Activated CD4-positive, alpha-beta memory T cell treated with anti-CD3 and anti-CD28 coated beads, Interleukin-2, amount 10 ng/mL, durations not matched to agents 7 days and 5 days (primary cell): ENCODE data around the gene C13orf46. TPM values are rescaled to one million over a fixed set of nuclear protein-coding genes. Genes with fewer than 3 reads are reported as not detected.

ENCODE experiments used
- CTCF ChIA-PET: fragments of 350-600 bp; sonication (Branson Sonifier 250); formaldehyde crosslinking; loops from one replicate; lab custom pipeline; 2021; ENCODE audit warnings: antibody characterized with exemption, inconsistent platforms; lab: Charles Lee
- POLR2A ChIA-PET: fragments of 350-600 bp; sonication (Branson Sonifier 250); formaldehyde crosslinking; loops from one replicate; lab custom pipeline; 2021; ENCODE audit warnings: antibody characterized with exemption; lab: Charles Lee
- DNase-seq: peaks from one replicate; pipeline ENCODE4 v3.0.0-alpha.2; 2020
- H3K27ac Mint-ChIP-seq: one replicate; pipeline ENCODE4 v1.8.0; 2021; ENCODE audit warnings: mild to moderate bottlenecking, mixed read lengths
- H3K27me3 Mint-ChIP-seq: one replicate; pipeline ENCODE4 v1.8.0; 2021; ENCODE audit warnings: mixed read lengths
- H3K36me3 Mint-ChIP-seq: one replicate; pipeline ENCODE4 v1.8.0; 2021; ENCODE audit warnings: low read depth, mixed read lengths
- H3K4me1 Mint-ChIP-seq: one replicate; pipeline ENCODE4 v1.8.0; 2021; ENCODE audit warnings: mixed read lengths
- H3K4me3 Mint-ChIP-seq: one replicate; pipeline ENCODE4 v1.8.0; 2021; ENCODE audit warnings: mild to moderate bottlenecking, mixed read lengths
- H3K9me3 Mint-ChIP-seq: one replicate; pipeline ENCODE4 v1.8.0; 2021; ENCODE audit warnings: mixed read lengths
- total RNA-seq, 2 experiments: library from RNA; stranded (reverse); gene quantifications; one replicate each; pipeline ENCODE4 v1.2.3, GENCODE V29; 2021

C13orf46 gene
- total RNA-seq, 2 experiments from 2014 or later: 2.5 to 2.9 TPM

DNA sequence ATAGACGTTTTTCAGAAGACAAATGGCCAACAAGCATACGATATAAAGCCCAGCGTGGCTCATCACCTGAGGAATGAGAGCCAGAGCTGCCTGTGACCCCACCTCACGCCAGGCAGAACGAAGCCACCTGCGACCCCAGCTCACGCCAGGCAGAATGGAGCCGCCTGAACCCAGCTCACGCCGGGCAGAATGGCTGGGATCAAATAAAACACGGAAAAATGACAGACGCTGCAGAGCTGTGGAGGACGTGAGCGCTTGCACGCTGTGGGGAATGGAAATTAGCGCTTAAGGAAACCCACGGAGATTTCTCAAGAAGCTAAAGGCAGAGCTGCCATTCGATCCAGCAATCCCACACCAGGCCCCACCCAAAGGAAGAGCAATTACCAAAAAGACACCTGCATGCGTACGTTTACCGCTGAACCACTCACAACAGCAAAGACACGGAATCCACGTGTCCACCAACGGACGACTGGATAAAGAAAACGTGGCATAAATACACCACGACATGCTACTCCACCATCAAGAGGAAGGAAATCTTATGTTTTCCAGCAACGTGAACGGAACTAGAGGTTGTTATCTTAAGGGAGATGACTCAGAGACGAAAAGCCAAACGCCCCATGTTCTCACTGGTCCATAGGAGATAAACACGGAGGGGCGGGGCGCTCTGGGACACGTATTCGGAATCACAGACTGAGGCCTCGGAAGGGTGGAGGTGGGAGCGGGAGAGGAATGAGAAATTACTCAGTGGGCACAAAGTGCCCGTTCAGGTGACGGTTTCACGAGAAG is 30.7 kb upstream of the C13orf46 start:
- H3K4me1 Mint-ChIP-seq: no peaks in the 10 kb centered on the region
- H3K36me3 Mint-ChIP-seq: peaks cover 21% of the 10 kb centered on the region
- H3K4me3 Mint-ChIP-seq: no peak overlapping the region
- H3K27ac Mint-ChIP-seq: no peak overlapping the region
- POLR2A ChIA-PET: no interaction called here
- no peaks in the 10 kb centered on the region for H3K9me3 Mint-ChIP-seq
- DNase-seq: no peak
- CTCF ChIA-PET: no interaction called here
- H3K27me3 Mint-ChIP-seq: no peaks in the 10 kb centered on the region

DNA sequence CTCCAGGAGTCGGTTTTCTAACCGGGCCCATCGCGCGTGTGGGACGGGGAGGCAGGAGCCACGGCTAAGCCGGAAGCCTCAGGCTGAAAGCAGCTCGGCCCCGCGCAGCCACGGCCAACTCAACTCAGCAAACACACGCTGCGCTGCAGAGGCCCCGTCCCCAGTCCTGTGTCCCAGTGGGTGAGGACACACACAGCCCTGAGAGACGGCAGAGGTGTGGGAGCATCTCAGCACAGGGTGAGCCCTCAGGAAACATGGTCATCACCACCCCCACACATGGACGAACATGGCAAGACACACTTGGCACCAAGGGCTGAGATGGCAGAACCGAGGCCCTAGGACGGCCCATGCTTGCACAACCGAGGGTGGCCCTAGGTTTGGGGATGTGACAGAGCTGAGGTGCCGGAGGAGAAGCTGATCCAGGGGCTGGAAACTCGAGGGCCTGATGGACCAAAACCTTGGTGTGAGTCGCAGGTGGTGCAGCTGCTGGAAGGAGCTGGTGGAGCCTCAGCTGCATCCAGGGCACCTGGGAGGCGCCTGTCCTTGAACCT is 29.0 kb upstream of the C13orf46 start:
- no peaks in the 10 kb centered on the region for H3K9me3 Mint-ChIP-seq
- POLR2A ChIA-PET: no interaction called here
- DNase-seq: no peak
- CTCF ChIA-PET: no interaction called here
- H3K4me1 Mint-ChIP-seq: peaks cover 3% of the 10 kb centered on the region
- H3K4me3 Mint-ChIP-seq: no peak overlapping the region
- peaks cover 23% of the 10 kb centered on the region for H3K36me3 Mint-ChIP-seq
- H3K27me3 Mint-ChIP-seq: no peaks in the 10 kb centered on the region
- no peak overlapping the region for H3K27ac Mint-ChIP-seq

DNA sequence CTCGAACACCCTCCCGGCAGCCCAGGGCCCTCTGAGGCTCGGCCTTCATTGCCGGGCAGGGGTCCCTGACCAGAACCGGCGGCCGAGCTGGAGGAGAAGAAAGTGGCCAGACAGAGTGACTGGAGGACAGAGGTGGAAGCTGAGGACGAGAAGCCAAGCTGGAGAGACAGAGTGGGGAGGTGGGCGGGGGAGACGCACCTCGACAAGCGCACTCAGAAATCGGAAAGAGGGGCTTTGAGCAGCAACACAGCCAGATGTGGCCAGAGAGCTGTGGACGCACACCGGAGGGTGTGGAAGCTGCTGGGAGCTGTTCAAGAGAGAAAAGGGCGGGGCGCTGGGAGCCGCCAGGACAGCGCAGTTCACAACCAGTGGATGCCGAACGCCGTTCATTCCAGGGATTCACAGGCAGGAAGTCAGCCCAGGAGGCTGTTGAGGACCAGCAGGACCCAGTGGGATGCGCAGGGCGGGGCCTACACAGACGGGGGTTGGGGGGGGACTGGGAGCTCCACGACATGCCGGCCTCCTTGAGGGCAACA is 28.2 kb upstream of the C13orf46 start:
- DNase-seq: no peak
- Mint-ChIP-seq H3K27me3 (no peaks in the 10 kb centered on the region), H3K4me1 (peaks cover 3% of the 10 kb centered on the region), H3K9me3 (no peaks in the 10 kb centered on the region), H3K4me3 (no peak overlapping the region), H3K27ac (no peak overlapping the region), H3K36me3 (peaks cover 25% of the 10 kb centered on the region)
- ChIA-PET POLR2A (no interaction called here), CTCF (no interaction called here)

DNA sequence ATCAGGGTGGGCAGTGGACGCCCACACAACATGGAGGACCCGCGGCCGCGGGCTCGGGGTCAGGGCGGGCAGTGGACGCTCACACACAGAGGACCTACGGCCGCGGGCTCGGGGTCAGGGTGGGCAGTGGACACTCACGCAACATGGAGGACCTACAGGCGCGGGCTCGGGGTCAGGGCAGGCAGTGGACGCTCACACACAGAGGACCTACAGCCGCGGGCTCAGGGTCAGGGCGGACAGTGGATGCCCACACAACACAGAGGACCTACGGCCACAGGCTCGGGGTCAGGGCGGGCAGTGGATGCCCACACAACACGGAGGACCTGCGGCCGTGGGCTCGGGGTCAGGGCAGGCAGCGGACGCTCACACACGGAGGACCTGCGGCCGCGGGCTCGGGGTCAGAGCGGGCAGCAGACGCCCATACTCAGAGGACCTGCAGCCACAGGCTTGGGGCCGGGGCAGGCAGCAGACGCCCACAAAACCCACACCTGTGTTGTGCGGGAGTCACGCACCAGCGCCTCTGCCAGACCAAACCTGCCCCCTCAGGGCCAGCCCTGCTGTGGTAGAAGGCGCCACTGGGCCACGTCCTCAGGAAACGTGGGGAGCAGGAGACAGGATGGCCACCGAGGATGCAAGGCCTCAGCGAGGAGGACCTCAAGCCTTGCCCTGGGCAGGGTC is 27.6 kb upstream of the C13orf46 start:
- no peaks in the 10 kb centered on the region for H3K9me3 Mint-ChIP-seq
- ChIA-PET POLR2A (no interaction called here), CTCF (no interaction called here)
- H3K4me3 Mint-ChIP-seq: no peak overlapping the region
- no peaks in the 10 kb centered on the region for H3K27me3 Mint-ChIP-seq
- no peak overlapping the region for H3K27ac Mint-ChIP-seq
- peaks cover 3% of the 10 kb centered on the region for H3K4me1 Mint-ChIP-seq
- peaks cover 26% of the 10 kb centered on the region for H3K36me3 Mint-ChIP-seq
- no peak for DNase-seq

DNA sequence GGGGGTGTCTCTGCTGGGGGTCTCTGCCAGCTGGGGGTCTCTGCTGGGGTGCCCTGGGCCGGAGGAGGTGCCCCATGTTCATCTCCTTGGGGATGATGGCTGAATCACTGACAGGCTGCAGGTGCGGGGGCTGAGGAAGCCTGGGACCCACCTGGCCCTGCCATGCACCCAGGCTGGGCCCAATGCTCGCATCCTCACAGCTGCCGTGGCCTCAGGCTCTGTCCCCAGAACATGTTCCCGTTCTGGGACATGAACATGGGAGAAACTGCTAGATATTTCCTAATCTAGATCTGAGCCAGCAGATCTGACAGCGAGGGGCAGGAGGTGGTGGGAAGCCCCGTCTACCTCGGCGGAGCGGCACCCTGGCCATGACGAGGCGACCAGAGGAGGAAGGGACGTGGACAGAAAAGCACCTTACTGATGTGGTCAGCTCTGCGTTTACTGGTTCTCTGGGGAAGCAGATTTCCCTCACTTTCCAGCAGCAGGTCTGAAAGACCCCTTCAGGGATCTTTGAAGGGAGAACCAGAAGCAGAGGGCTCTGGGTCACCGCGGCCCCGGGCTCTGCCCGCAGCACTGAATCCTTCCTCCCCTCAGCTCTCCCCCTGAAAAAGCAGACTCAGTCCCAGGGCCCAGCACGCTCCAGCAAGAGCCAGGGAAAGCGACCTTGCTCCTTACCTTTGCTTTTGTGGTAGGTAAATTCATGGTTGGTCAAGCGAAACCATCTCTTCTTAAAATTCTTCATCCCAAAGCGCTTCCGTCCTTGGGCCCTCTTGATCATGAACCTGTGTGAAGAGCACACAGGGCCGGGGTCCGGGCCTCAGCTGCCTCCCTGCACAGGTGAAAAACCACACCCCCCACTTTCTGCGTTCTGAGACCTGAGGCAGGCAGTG is 26.5 kb upstream of the C13orf46 start:
- CTCF ChIA-PET: no interaction called here
- no peak overlapping the region for H3K4me3 Mint-ChIP-seq
- no peaks in the 10 kb centered on the region for H3K27me3 Mint-ChIP-seq
- H3K4me1 Mint-ChIP-seq: peaks cover 3% of the 10 kb centered on the region
- POLR2A ChIA-PET: no interaction called here
- DNase-seq: no peak
- peaks cover 26% of the 10 kb centered on the region for H3K36me3 Mint-ChIP-seq
- no peak overlapping the region for H3K27ac Mint-ChIP-seq
- H3K9me3 Mint-ChIP-seq: no peaks in the 10 kb centered on the region

DNA sequence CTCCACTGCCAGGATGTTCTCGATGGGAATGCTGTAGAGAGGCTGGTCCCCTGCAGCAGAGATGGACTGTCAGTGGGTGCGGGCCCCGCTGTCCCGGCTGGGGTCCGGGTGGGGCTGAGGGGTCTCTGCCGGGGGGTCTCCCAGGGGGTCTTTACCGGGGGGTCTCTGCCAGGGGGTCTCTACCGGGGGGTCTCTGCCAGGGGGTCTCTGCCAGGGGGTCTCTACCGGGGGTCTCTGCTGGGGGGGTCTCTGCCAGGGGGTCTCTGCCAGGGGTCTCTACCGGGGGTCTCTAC is 25.7 kb upstream of the C13orf46 start:
- Mint-ChIP-seq H3K36me3 (peaks cover 30% of the 10 kb centered on the region), H3K27me3 (no peaks in the 10 kb centered on the region), H3K4me3 (no peak overlapping the region), H3K4me1 (peaks cover 3% of the 10 kb centered on the region), H3K9me3 (no peaks in the 10 kb centered on the region), H3K27ac (no peak overlapping the region)
- ChIA-PET POLR2A (no interaction called here), CTCF (no interaction called here)
- no peak for DNase-seq

DNA sequence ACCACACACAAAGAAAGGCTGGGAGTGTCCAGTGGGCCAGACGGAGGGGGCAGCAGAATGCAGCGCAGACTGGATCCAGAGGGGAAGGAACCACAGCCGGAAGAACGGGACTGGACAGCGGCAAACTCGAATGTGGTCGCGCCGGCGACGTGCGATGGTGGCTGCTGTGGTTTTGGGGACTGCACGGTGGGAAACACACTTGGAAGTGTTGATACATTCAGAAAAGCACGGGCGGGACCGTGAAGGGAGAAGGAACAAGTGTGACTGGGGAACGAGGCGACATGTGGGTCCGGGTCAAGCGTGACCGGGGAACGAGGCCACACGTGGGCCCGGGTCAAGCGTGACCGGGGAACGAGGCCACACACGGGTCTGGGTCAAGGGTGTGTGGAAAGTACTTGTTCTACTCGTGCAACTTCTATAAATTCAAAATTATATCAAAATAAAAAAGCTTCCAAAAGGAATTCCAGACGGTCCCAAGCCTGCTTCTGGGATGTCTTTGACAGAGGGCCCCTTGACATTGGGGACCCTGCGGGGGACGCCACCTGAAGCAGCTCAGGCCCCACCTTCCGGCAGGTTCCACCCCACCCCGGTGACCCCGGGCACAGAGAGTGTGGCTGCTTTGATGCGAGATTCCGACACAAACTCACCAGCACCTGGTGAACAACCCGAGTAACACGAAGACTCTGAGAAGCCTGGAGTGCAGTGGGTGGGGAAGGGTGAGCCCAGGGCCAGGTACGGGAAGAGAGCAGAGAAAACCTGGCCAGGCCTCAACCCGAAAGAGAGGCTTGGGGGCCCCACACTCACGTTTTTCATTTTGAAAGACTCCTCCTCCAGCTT is 25.1 kb upstream of the C13orf46 start:
- DNase-seq: no peak
- no peak overlapping the region for H3K4me3 Mint-ChIP-seq
- no peaks in the 10 kb centered on the region for H3K9me3 Mint-ChIP-seq
- POLR2A ChIA-PET: no interaction called here
- H3K27ac Mint-ChIP-seq: peak overlapping the region; percentile 26
- peaks cover 3% of the 10 kb centered on the region for H3K4me1 Mint-ChIP-seq
- peaks cover 36% of the 10 kb centered on the region for H3K36me3 Mint-ChIP-seq
- no peaks in the 10 kb centered on the region for H3K27me3 Mint-ChIP-seq
- CTCF ChIA-PET: no interaction called here

DNA sequence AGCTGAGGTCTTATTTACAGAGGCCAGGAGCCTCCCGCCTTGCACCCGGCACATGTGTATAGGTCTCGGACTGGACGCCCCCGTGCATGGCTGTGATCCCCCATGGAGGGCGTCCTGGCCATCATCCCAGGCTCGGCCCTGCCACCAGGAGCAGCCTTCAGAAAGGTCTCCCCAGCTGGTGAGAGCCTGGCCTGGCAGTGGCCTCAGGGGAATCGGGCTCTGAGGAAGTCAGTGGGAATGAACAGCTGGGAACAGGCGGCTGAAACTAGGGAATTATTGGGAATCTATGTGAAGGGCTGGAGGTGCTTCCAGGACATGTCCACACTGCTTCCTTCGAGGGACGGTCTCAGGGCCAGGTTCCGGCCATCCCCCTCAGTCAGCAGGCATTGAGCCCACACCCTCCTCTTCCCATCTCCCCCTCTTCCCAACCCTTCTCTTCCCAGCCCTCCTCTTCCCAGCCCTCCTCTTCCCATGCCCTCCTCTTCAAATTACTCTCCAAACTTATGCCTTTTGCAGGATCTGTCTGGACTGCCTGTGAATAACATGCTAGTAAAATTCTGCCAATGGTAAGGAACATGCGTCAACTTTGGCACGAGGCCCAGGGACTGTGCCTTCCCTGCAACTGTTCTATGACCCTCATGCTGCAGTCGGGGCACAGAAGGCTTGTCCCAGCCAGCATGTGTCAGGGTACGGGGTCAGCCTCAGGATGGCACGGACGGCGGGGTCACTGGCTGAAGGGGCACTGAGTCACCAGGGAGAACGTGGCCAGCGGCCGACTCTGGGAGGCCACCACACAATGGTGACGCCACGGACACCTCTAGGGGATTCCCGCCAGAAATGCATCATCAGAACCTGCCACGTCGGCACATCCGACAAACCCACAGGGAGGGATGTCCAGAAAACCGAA is 24.2 kb upstream of the C13orf46 start:
- H3K4me3 Mint-ChIP-seq: no peak overlapping the region
- peak overlapping the region; percentile 26 for H3K27ac Mint-ChIP-seq
- CTCF ChIA-PET: no interaction called here
- H3K36me3 Mint-ChIP-seq: peaks cover 36% of the 10 kb centered on the region
- DNase-seq: no peak
- H3K9me3 Mint-ChIP-seq: no peaks in the 10 kb centered on the region
- POLR2A ChIA-PET: no interaction called here
- peaks cover 3% of the 10 kb centered on the region for H3K4me1 Mint-ChIP-seq
- no peaks in the 10 kb centered on the region for H3K27me3 Mint-ChIP-seq

DNA sequence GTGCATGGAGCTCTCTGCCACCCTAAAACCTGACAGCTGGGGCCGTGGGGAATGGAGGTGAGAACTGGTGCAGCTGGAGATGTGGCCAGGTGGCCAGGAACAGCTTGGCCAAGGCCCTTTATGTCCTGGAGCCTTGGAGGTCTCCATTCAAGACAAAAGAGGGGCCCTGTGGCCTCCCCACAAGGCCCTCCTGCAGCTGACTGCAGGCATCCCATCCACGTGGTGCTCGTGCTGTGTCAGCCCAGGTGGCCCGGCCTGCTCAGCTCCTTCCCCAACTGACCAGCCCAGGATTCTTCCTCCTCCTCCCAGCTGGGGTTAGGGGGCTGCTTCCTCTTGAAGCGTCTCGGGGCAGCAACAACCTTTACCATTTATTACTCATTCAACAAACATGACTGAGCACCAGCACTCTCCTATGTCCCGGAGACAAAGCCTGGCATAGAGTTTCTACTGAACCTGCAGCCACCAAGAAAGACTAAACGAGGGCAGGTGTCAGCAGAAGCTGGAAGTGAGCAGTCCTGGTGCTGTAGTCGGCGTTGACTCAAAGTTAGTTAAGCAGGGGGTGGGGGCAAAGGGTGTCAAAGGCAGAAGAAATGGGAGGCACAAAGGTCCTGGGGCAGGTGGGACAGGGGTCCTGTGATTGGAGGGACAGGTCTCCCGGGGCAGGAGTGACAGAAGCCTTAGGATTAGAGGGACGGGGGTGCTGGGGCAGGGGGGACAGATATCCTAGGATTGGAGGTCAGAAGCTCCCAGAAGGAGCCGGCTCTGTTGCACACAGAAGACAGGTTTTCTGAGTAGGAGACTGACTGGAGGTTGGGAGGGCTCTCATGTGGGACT is 23.3 kb upstream of the C13orf46 start:
- POLR2A ChIA-PET: no interaction called here
- CTCF ChIA-PET: no interaction called here
- DNase-seq: no peak
- H3K9me3 Mint-ChIP-seq: no peaks in the 10 kb centered on the region
- H3K4me3 Mint-ChIP-seq: no peak overlapping the region
- H3K36me3 Mint-ChIP-seq: peaks cover 46% of the 10 kb centered on the region
- peaks cover 3% of the 10 kb centered on the region for H3K4me1 Mint-ChIP-seq
- no peaks in the 10 kb centered on the region for H3K27me3 Mint-ChIP-seq
- H3K27ac Mint-ChIP-seq: no peak overlapping the region

DNA sequence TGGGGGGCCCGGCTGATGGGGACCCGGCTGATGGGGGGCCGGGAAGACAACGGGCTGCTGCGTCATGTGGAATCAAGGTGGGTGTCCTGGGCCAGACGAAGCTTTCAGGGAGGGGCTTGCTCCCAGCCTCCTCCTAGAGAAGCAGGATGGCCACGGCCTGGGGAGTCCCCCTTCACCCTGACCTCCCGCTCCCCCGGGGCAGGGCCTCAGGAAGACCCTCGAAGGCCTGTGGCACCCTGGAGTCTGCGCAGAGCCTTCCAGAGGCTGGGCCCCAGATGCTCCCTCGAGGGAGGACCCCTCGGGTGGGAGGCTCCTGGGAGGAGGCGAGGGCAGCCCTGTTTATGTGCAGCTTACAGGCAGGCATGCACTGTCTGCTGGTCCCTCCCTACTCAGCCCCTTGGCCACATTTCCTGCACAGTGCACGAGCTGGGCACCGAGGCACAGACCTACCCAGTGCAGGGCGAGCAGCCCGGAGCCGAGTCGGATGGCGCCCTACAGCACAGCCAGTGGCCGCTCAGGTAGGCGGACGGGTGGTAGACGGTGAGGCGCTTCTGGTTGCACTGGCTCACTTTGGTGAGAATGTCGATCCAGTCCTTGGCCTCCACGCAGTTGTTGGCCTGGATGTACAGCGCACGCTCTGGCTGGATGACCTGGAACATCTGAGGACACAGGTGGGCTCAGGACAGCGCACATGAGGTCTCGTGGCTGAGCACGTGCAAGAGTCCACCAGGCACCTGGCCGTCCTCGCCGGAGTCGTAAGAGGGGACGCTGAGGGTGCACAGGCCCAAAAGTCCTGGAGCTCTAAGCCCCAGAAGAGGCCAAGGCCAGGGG is 22.4 kb upstream of the C13orf46 start:
- H3K27ac Mint-ChIP-seq: no peak overlapping the region
- H3K36me3 Mint-ChIP-seq: peaks cover 51% of the 10 kb centered on the region
- H3K27me3 Mint-ChIP-seq: no peaks in the 10 kb centered on the region
- no peak for DNase-seq
- CTCF ChIA-PET: no interaction called here
- POLR2A ChIA-PET: interaction anchor here (1.4 kb wide), 1 partner anchor 69 kb away, joined by 3 read pairs; no protein-coding TSS in a partner anchor
- peaks cover 6% of the 10 kb centered on the region for H3K4me1 Mint-ChIP-seq
- H3K4me3 Mint-ChIP-seq: no peak overlapping the region
- H3K9me3 Mint-ChIP-seq: peaks cover 4% of the 10 kb centered on the region
